ENCODE results near the gene ZNF516. TPM values are rescaled to one million over a fixed set of nuclear protein-coding genes. Genes with fewer than 3 reads are reported as not detected.

Gene ZNF516
- total RNA-seq, 2 donors from 2014 or later, result 7.9 to 13.8 TPM

DNA sequence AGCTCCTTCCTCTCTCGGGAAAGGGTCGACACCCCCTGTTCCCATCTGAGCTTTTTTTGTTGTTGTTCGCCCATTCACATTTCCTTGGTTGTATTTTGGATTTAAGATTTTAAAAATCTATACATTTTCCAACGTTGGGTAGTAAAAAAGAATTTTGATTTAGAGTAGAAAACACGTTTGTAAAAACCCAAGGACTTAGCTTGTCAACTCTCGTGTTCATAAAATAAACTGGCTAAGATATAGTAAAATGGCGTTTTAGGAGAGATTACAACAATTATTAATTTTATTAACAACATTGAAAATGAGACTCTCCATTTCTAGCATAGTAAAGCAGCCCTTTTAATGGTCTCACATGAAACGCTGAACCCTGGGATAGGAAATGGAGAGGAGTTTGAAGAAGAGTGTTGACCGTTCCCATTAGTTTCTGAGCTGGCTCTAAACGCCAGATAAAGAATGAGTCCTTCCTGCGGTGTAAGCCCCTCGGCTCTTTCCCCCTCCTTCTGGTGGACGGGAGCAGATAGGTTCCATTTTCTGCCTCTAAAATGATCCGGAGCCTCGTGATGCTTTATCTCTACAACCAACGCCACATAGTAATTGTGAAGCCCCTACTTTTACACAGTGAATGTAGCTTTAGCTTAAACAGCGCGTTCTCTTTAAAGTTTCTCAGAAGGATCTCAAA is 24.0 kb upstream of the ZNF516 start:
- no peak for DNase-seq (ENCODE audit: low spot score in 2 of 2)
- Mint-ChIP-seq H3K27ac (no peak overlapping the region), H3K36me3 (no peaks in the 10 kb centered on the region), H3K9me3 (no peaks in the 10 kb centered on the region)
- no peak for ATAC-seq

DNA sequence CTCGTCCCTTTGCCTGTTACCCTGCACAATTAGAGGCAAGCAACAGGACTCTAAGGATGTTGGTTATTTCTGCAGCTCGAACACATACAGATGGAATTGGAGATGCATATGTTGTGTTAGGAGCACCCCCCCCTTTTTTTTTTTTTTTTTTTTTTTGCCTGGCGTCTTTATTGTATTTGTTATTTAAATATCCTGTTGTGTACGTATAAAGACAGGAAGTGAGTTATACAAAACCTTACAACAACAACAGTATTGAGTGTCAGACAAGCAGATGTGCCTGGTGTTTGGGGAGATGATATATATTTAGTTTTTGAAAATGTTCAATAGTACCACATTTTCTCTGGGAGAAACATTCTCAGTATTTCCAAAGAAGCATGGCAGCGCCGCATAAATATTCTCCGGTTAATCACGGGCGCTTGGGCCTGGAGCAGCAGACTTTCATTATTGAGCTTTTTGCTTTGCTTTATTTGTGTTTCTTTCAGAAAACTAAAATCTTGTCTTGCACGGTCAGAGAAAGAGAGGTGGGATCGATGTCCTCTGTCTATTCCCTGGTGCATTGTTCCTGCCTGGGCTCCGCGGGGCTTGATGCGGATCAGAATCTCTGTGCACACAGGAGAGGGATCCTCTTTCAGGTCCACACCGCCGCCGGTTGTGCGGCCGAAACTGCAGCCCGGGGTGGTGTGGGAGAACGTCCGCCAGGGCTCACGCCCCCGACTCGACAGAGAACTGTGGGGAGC is 23.2 kb upstream of the ZNF516 start:
- Mint-ChIP-seq H3K9me3 (no peaks in the 10 kb centered on the region), H3K27ac (no peak overlapping the region), H3K36me3 (no peaks in the 10 kb centered on the region)
- no peak for ATAC-seq
- DNase-seq (ENCODE audit: low spot score in 2 of 2), result no peak

GRCh38 chr18:76515576-76515975 is 20.5 kb upstream of the ZNF516 start:
- DNase-seq (ENCODE audit: low spot score in 2 of 2) (no peak), ATAC-seq (no peak)
- no peaks in the 10 kb centered on the region for H3K9me3 Mint-ChIP-seq
- no peaks in the 10 kb centered on the region for H3K36me3 Mint-ChIP-seq
- H3K27ac Mint-ChIP-seq, result no peak overlapping the region

GRCh38 chr18:76514573-76514972 is 19.5 kb upstream of the ZNF516 start:
- Mint-ChIP-seq H3K9me3 (no peaks in the 10 kb centered on the region), H3K27ac (no peak overlapping the region), H3K36me3 (no peaks in the 10 kb centered on the region)
- DNase-seq (ENCODE audit: low spot score in 2 of 2), result no peak
- no peak for ATAC-seq

DNA sequence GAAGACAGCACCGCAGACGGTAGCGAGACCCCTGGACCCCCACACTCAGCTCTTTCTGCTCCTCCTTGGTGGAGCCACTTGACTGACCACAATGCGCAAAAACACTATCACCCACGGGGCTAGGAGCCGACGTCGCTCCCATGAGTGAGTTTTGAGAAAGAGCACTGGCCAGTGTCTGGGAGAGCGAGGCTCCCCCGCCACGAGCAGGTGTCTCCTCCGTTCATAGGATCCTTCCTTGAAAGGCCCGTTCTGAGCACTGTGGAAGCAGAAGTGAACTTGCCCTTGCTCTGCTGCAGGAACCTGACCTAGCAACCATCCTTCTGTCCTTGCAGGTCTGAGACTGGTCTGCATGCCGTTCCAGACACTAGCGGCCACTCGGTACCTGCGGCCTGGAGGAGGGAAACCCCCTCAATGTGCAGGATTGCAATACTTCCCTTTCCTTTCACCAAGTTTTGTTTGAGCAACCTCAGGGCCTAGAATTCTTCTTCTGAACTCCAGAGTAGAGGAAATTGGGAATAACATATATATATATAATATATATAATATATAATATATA is 12.9 kb upstream of the ZNF516 start:
- ATAC-seq, result no peak
- DNase-seq (ENCODE audit: low spot score in 2 of 2), result no peak
- no peaks in the 10 kb centered on the region for H3K36me3 Mint-ChIP-seq
- H3K9me3 Mint-ChIP-seq, result no peaks in the 10 kb centered on the region
- H3K27ac Mint-ChIP-seq, result no peak overlapping the region

DNA sequence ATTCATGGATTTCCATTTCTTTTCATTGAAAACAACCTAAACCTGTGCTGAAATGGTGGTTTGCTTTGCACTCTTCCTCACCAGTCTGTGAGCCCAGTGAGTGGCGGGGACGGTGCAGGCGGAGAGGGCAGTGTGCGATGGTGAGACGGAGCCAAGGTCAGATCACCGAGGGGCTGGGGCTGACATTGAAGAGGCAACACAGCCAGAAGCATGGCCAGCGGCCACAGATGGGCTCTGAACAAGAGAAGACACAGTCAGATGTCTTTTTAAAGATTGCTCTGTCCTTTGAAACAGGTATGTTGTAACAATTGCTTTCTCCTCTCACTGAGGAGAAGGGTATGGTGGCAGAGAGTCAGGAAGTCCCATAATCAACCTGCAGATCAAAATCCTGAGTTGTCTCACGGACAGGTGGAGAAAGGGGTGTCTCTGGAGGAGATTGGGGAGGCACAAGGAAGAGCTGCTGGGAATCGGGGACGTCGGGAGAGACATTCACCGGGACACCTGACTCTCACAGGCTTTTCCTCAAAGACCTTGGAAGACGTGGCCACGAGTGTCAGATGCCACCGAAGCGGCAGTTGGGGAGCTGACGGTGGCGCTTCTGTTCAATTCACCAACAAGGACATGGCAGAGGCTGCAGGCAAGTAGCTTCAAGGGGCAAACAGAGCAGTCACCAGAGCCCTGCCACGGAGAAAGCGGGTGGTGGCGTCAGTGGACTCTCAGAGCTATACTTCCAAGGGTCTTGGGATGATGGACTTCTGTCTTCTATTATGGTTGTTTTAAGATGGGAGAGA is 12.1 kb upstream of the ZNF516 start:
- no peak for DNase-seq (ENCODE audit: low spot score in 2 of 2)
- no peak overlapping the region for H3K27ac Mint-ChIP-seq
- H3K36me3 Mint-ChIP-seq, result no peaks in the 10 kb centered on the region

DNA sequence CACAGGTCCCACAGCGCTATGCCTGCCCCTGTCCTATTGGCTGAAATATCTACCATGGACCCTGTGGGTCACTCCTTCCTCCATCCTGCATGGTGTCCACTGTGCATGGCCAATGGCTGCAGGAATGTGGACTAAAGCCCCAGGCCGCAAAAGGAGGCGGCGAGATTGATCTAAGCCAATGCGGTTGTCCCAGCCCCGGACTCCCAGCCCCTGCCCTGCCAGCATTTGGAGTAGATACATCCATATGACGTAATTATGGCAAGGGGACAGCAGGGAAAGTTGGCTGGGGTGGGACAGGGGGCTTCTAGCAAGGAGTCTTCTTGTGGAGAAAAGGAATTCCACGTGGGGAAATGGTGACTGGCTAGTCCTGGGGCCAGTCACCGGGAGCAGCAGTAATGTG is 11.4 kb upstream of the ZNF516 start:
- Mint-ChIP-seq H3K36me3 (no peaks in the 10 kb centered on the region), H3K9me3 (no peaks in the 10 kb centered on the region), H3K27ac (no peak overlapping the region)
- no peak for ATAC-seq
- DNase-seq (ENCODE audit: low spot score in 2 of 2), result no peak

More for the DNA sequence above, 12.1 kb upstream of the ZNF516 start:
- no peaks in the 10 kb centered on the region for H3K9me3 Mint-ChIP-seq
- ATAC-seq, result no peak

- H3K36me3 Mint-ChIP-seq, result no peaks in the 10 kb centered on the region
- no peak for DNase-seq (ENCODE audit: low spot score in 2 of 2)
- no peak overlapping the region for H3K27ac Mint-ChIP-seq
- no peak for ATAC-seq
- no peaks in the 10 kb centered on the region for H3K9me3 Mint-ChIP-seq
Observed at GRCh38 chr18:76505614-76506013, 10.6 kb upstream of the ZNF516 start.

- ATAC-seq, result no peak
- no peak for DNase-seq (ENCODE audit: low spot score in 2 of 2)
- Mint-ChIP-seq H3K36me3 (no peaks in the 10 kb centered on the region), H3K27ac (no peak overlapping the region), H3K9me3 (no peaks in the 10 kb centered on the region)
Observed at GRCh38 chr18:76504749-76505148, 9.7 kb upstream of the ZNF516 start.

DNA sequence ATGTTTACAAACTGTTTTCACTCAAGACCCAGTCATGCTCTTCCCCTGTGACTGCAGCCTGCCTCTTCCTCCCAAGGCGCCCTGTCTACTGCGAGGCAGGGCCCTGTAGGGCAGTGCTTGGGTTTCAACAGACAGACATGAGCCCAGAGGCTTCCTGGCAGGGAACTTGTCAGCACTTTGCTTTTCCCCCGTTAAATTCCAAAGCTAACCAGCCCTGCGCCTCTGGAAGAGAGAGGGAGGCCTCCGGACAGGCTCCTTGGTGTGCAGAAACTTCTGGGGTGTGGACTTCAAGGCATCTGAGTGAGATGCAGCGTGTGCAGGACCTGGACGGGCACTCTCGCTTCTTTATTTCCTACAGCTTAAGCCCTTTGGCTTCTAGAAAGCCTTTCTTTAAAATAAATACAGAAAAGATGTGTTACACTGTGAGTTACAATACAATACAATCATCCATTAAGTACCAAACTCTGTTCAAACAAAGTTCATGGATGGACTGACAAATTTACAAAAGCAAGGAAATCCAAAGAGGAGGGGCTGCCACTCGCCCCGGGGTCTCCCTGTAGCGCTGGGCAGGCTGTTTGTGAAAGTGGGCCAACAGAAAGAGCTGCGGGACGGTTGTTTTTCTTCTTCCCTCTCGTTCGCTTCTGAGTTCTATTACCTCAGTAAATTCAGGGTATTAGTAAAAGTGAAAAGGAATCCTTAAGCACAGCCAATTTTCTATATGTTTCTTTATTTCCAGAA is 8.8 kb upstream of the ZNF516 start:
- no peak overlapping the region for H3K27ac Mint-ChIP-seq
- H3K9me3 Mint-ChIP-seq, result no peaks in the 10 kb centered on the region
- no peak for ATAC-seq
- H3K36me3 Mint-ChIP-seq, result no peaks in the 10 kb centered on the region
- DNase-seq (ENCODE audit: low spot score in 2 of 2), result no peak

GRCh38 chr18:76502551-76502950 is 7.5 kb upstream of the ZNF516 start:
- no peaks in the 10 kb centered on the region for H3K36me3 Mint-ChIP-seq
- H3K27ac Mint-ChIP-seq, result no peak overlapping the region
- ATAC-seq (no peak), DNase-seq (ENCODE audit: low spot score in 2 of 2) (no peak)
- no peaks in the 10 kb centered on the region for H3K9me3 Mint-ChIP-seq

- no peaks in the 10 kb centered on the region for H3K9me3 Mint-ChIP-seq
- ATAC-seq, result no peak
- DNase-seq (ENCODE audit: low spot score in 2 of 2), result no peak
- H3K27ac Mint-ChIP-seq, result no peak overlapping the region
- H3K36me3 Mint-ChIP-seq, result no peaks in the 10 kb centered on the region
Observed at GRCh38 chr18:76499637-76500340, 4.7 kb upstream of the ZNF516 start.

GRCh38 chr18:76499021-76499420 is 4.0 kb upstream of the ZNF516 start:
- ATAC-seq (no peak), DNase-seq (ENCODE audit: low spot score in 2 of 2) (no peak)
- Mint-ChIP-seq H3K9me3 (no peaks in the 10 kb centered on the region), H3K36me3 (no peaks in the 10 kb centered on the region), H3K27ac (no peak overlapping the region)

DNA sequence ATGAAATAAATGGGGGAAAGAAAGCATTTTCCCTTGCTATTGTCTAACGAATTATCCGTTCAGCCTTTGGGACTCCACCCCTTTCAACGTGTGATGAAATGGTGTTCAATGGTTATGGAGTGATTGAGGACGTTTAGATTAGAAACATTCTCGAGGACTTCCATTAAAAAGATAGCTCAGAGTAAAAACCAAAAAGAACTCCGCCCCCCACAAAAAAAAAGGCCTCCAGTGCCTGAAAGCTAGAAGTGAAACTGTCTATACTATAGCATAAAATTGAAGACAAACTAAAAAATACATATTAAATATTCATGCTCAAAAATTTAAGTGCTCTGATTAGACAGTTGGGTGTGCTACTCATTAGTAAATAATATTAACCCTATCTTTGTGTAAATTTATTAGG is 3.0 kb upstream of the ZNF516 start:
- no peaks in the 10 kb centered on the region for H3K9me3 Mint-ChIP-seq
- no peak overlapping the region for H3K27ac Mint-ChIP-seq
- DNase-seq (ENCODE audit: low spot score in 2 of 2) (no peak), ATAC-seq (no peak)
- peaks cover 0 to 7% of the 10 kb centered on the region in 2 donors for H3K36me3 Mint-ChIP-seq

DNA sequence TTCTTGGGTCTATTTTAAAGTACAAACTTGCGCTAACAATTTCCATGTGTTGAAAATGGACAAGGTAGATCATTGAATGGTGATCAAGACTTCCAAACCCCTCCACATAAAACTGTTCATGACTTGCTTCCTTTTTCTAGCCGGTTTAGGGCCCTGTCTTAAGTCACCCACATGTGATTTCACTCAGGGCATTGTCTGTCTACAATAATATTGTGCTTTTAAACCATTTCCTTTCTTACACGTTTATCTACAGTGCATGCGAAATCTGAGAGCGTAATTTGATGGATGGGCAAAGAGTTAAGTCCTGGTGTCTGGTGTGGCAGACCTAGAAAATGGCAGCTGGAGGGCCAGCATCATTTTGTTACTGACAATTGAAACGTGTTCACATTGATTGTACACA is 2.0 kb upstream of the ZNF516 start:
- no peak overlapping the region for H3K27ac Mint-ChIP-seq
- no peak for DNase-seq (ENCODE audit: low spot score in 2 of 2)
- H3K9me3 Mint-ChIP-seq, result no peaks in the 10 kb centered on the region
- no peak for ATAC-seq
- peaks cover 0 to 15% of the 10 kb centered on the region in 2 donors for H3K36me3 Mint-ChIP-seq

All from activated naive CD4-positive, alpha-beta T cell treated with anti-CD3 and anti-CD28 coated beads, Interleukin-2, amount 50 U/mL, for 72 hours (primary cell).